Spinal cord (tissue), 10 donors: ENCODE results near the gene CLSTN3. TPM values are rescaled to one million over a fixed set of nuclear protein-coding genes. Genes with fewer than 3 reads are reported as not detected.

Experiments used
- DNase-seq, 6 donors: peaks; one replicate each; pipeline versions ENCODE4 v3.0.0 to v3.0.0-alpha.2; 2013 to 2015; ENCODE audit warnings: low spot score in 6 of 6, low read depth in 4 of 6
- H3K27ac ChIP-seq: one replicate; pipeline ENCODE4 v1.5.1; 2013; ENCODE audit warnings: low read depth, low read length, control low read depth
- H3K27me3 ChIP-seq: one replicate; pipeline ENCODE4 v1.6.1; 2013; ENCODE audit warnings: low read length; ENCODE audit not compliant: control insufficient read depth, insufficient read depth
- H3K36me3 ChIP-seq: one replicate; pipeline ENCODE4 v1.6.1; 2013; ENCODE audit warnings: low read length; ENCODE audit not compliant: control insufficient read depth, insufficient read depth
- H3K4me1 ChIP-seq: one replicate; pipeline ENCODE4 v1.6.1; 2013; ENCODE audit warnings: low read length; ENCODE audit not compliant: control insufficient read depth, insufficient read depth
- H3K4me3 ChIP-seq: one replicate; pipeline ENCODE4 v1.5.1; 2013; ENCODE audit warnings: low read depth, low read length, control low read depth
- H3K9me3 ChIP-seq: one replicate; pipeline ENCODE4 v1.6.1; 2013; ENCODE audit warnings: low read length; ENCODE audit not compliant: control insufficient read depth, insufficient read depth
- WGBS: methylation state at CpG from one replicate; pipeline ENCODE4 v1.1.5; 2013; ENCODE audit warnings: missing lambda C conversion rate; ENCODE audit not compliant: insufficient coverage; 5-methylcytosine and 5-hydroxymethylcytosine counted together
- polyA plus RNA-seq, 2 donors: library from polyadenylated mRNA; unstranded; fragments of 120-200 nt; gene quantifications; one replicate each; pipeline ENCODE4 v1.2.1, GENCODE V29; 2013; ENCODE audit not compliant: insufficient read length in 2 of 2
- total RNA-seq, 2 donors: library from RNA; depleted of rRNA in 1 of 2; stranded (reverse); fragments of 120-200 nt in 1 of 2; fragments of >200 nt in 1 of 2; gene quantifications; one replicate each; pipeline versions ENCODE4 v1.2.3 to v1.2.4, GENCODE V29; 2013 to 2014
- donor health status: healthy.

The CLSTN3 gene
- total and polyA plus RNA-seq, 4 donors = 33.9 to 215 (median 174) TPM

DNA sequence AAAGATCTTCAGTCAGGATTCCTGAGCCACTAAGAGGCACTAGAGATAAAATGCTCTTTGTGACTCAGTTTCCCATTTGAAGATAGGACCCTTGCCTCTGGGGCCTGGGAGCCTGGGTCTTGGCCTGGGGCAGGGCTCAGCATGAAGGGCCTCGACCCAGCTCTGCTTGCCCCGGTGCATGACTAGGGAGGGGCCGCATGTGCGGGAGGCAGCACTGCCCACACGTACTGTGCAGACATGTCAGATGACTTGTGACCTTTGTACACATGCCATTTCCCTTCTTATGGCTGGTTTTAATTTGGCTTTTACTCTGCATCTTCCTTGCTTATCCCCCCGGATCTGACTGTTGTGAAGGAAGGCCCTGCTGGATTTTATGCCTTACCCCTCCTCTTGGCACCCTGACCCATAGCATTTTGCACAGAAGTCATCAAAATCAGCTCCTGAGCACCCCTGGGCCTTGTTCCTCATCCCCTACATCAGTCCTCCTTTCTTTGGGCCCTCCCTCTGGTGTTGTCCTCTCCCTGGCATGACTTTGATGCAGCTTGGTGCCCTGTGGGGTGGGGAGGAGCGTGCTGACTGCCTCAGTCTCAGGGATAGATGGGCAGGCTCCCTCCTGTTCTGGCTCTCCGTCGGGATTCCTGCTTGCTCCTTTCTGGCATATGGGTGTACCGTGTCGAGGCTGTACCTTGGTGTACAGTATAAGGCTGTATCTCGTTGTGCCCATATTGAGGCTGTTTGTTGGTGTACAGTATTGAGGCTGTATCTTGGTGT is 4.4 kb downstream of the CLSTN3 start:
- Histone ChIP-seq H3K36me3 (peaks cover 59% of the 10 kb centered on the region), H3K27me3 (no peaks in the 10 kb centered on the region), H3K4me3 (no peak overlapping the region), H3K4me1 (peaks cover 29% of the 10 kb centered on the region), H3K9me3 (no peaks in the 10 kb centered on the region), H3K27ac (no peak overlapping the region)
- WGBS = 92% methylated on average over 12 of the region's 12 CpGs
- no peak for DNase-seq

DNA sequence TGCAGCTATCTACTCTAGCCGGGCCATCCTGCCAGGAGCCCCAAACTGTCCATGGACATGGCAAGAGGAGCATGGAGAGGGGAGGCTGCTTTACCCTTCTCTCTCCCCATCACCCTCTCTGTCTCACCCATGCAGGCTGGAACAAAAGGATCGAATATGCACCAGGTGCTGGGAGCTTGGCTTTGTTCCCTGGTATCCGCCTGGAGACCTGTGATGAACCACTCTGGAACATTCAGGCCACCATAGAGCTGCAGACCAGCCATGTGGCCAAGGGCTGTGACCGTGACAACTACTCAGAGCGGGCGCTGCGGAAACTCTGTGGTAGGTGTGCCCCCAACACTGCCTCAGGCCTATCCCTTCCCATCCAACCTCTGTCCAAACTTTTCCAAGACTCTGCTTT is 5.9 kb downstream of the CLSTN3 start:
- WGBS = 97% methylated on average over 6 of the region's 7 CpGs
- Histone ChIP-seq H3K36me3 (peaks cover 69% of the 10 kb centered on the region), H3K4me3 (no peak overlapping the region), H3K9me3 (no peaks in the 10 kb centered on the region), H3K4me1 (peaks cover 16% of the 10 kb centered on the region), H3K27me3 (no peaks in the 10 kb centered on the region), H3K27ac (no peak overlapping the region)
- DNase-seq = no peak

DNA sequence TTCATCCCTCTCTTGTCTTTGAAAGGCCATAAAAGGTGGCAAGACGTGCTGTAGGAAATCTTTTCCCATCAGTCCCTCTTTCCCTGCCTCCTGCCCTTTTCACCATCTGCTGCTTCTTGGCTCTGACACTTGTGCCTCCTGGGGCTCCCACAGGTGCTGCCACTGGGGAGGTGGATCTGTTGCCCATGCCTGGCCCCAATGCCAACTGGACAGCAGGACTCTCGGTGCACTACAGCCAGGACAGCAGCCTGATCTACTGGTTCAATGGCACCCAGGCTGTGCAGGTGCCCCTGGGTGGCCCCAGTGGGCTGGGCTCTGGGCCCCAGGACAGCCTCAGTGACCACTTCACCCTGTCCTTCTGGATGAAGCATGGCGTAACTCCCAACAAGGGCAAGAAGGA is 6.5 kb downstream of the CLSTN3 start:
- Histone ChIP-seq H3K4me3 (no peak overlapping the region), H3K36me3 (peaks cover 75% of the 10 kb centered on the region), H3K27me3 (no peaks in the 10 kb centered on the region), H3K9me3 (no peaks in the 10 kb centered on the region), H3K4me1 (peaks cover 10% of the 10 kb centered on the region), H3K27ac (no peak overlapping the region)
- 100% methylated on average over 2 of the region's 3 CpGs for WGBS
- no peak for DNase-seq

DNA sequence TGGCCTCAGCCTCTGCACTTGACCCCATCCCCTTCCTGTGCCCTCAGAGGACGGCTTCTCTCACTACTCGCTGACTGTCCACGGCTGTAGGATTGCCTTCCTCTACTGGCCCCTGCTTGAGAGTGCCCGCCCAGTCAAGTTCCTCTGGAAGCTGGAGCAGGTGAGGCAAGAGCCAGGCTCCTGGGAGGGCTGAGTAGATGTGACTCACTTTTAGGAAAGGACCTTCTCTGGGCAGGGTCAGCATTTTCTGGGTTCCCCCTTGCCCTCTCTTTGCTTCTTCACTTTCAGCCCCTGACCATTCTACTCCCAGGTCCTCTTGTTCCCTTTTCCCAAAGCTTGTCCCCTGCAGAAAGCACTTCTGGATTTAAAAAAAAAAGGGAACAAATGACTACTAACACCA is 7.7 kb downstream of the CLSTN3 start:
- Histone ChIP-seq H3K9me3 (no peaks in the 10 kb centered on the region), H3K27me3 (no peaks in the 10 kb centered on the region), H3K36me3 (peaks cover 84% of the 10 kb centered on the region), H3K27ac (no peak overlapping the region), H3K4me1 (peaks cover under 1% of the 10 kb centered on the region), H3K4me3 (no peak overlapping the region)
- DNase-seq = no peak
- 52% methylated on average over 4 of the region's 4 CpGs for WGBS

DNA sequence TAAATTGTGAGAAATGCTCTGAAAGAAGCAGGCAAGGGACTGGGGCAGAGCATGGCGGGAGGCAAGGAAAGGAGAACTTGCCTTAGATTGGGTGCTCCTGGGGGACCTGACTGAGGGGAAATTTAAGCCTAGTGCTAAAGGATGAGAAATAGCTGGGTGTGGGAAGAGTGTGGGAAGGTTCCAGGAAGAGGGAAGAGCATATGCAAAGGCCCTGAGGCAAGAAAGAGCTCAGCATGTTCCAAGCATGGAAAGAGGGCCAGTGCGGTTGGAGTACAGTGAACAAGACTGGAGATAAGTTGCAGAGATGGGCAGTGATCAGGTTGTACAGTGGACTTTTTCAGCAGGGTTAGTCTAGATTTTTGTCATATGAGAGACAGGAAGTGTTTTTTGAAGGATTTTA is 9.0 kb downstream of the CLSTN3 start:
- no peaks in the 10 kb centered on the region for H3K9me3 ChIP-seq
- no peak overlapping the region for H3K4me3 ChIP-seq
- 93% methylated on average over 2 of the region's 2 CpGs for WGBS
- no peak for DNase-seq
- H3K27ac ChIP-seq = no peak overlapping the region
- H3K27me3 ChIP-seq = no peaks in the 10 kb centered on the region
- H3K4me1 ChIP-seq = no peaks in the 10 kb centered on the region
- peaks cover 79% of the 10 kb centered on the region for H3K36me3 ChIP-seq

DNA sequence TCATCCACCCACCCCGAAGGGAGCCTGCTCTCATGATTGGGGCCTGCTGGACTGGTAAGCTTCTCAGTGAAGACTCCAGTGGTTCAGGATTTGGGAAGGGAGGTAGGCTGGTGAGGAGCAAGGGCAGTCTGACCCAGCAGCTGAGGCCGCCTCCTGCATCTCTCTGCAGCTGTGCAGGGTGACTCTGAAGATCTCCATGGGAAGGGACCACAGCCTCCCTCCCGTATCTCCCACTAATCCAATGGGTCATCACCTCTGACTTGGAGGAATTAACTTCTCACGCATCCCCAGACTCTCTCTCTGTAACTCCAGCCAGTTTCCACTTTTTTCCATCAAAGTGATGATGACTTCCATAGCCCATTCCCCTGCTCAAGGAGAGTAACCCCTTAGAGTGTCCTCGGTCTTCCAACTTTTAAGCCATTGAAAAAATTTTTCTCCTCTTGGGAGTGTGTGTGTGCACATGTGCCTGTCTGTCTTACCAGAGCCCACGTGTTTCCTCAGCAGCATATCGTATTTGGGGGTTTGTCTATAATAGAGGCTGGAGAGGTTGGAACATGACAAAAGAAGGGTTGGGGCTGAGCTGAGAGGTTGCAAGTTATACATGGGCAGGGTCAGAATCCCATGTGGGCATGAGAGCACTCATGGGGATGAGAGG is 11.3 kb downstream of the CLSTN3 start:
- Histone ChIP-seq H3K27me3 (no peaks in the 10 kb centered on the region), H3K27ac (no peak overlapping the region), H3K36me3 (peaks cover 76% of the 10 kb centered on the region), H3K4me3 (no peak overlapping the region), H3K4me1 (no peaks in the 10 kb centered on the region), H3K9me3 (no peaks in the 10 kb centered on the region)
- no peak for DNase-seq
- WGBS = 96% methylated on average over 6 of the region's 7 CpGs

DNA sequence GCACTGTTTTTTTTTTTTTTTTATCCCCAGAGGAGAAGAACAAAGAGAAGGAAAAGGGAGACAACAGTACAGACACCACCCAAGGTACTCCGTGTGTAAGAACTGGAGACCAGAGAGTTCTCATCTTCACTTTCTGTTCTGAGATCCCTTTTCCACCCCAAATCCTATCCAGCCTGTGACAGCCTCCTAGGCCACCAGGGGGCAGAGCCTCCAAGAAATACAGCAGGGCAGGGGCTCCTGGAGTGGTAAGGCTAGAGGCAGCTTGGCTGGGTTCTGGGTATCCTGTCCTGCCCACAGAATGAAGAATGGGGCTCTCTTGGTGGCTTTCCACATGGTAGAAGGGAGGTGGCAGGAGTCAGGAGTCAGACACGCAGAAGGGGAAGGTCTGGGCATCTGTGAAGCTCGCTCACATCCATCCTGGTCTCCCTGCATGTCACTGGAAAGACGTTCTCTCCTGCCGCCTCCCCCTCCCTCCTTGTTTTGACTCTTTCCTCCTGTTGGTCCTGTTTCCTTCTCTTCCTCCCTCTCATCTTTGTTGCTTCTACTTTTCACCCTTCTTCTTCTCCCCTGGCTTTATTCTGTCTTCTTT is 12.0 kb downstream of the CLSTN3 start:
- WGBS = 81% methylated on average over 3 of the region's 5 CpGs
- H3K27me3 ChIP-seq = no peaks in the 10 kb centered on the region
- H3K4me3 ChIP-seq = no peak overlapping the region
- peaks cover 76% of the 10 kb centered on the region for H3K36me3 ChIP-seq
- no peak overlapping the region for H3K27ac ChIP-seq
- no peaks in the 10 kb centered on the region for H3K4me1 ChIP-seq
- DNase-seq = peak in 2 of 6 donors; percentile 22 to 39
- no peaks in the 10 kb centered on the region for H3K9me3 ChIP-seq

DNA sequence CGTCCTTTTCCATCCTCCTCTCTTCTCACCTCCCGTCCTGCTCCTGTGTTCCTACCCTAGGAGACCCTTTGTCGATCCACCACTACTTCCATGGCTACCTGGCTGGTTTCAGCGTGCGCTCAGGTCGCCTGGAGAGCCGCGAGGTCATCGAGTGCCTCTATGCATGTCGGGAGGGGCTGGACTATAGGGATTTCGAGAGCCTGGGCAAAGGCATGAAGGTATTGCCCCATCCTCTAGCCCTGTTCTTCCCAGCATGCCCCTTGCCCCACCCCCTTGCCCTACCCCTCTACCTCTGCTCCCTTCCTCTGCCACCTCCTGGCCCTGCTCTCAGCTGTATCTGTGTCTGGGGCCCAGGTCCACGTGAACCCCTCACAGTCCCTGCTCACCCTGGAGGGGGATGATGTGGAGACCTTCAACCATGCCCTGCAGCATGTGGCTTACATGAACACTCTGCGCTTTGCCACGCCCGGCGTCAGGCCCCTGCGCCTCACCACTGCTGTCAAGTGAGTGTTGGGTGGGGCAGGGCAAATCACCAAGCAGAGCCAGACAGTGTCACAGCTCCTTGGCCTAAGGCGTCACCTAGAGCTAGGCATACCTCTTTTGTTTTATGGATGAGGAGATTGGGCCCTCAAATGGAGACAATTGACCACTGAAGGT is 12.8 kb downstream of the CLSTN3 start:
- Histone ChIP-seq H3K27ac (no peak overlapping the region), H3K4me1 (no peaks in the 10 kb centered on the region), H3K36me3 (peaks cover 71% of the 10 kb centered on the region), H3K27me3 (no peaks in the 10 kb centered on the region), H3K9me3 (no peaks in the 10 kb centered on the region), H3K4me3 (no peak overlapping the region)
- WGBS = 94% methylated on average over 17 of the region's 18 CpGs
- DNase-seq = no peak

DNA sequence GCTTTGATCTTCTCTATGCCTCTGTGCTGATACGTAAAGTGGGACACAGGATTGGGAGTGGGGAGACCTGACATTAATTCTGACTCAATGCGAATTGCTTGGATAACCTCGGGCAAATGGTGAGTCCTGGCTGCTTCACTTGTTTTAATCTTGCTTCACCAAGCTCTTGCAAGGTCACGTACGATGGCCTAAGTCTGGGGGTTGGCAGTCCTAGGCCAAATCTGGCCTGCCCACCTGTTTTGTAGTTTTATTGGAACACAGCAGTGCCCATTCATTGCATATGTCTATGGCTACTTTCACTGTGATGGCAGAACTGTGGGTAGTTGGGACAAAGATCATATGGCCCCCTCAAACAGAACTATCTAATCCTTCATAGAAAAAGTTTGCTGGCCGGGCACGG is 13.4 kb downstream of the CLSTN3 start:
- Histone ChIP-seq H3K4me3 (no peak overlapping the region), H3K36me3 (peaks cover 74% of the 10 kb centered on the region), H3K9me3 (no peaks in the 10 kb centered on the region), H3K27me3 (no peaks in the 10 kb centered on the region), H3K4me1 (no peaks in the 10 kb centered on the region), H3K27ac (no peak overlapping the region)
- WGBS = 94% methylated on average over 7 of the region's 7 CpGs
- no peak for DNase-seq
